ENCODE results near the gene ZNF296.

DNA sequence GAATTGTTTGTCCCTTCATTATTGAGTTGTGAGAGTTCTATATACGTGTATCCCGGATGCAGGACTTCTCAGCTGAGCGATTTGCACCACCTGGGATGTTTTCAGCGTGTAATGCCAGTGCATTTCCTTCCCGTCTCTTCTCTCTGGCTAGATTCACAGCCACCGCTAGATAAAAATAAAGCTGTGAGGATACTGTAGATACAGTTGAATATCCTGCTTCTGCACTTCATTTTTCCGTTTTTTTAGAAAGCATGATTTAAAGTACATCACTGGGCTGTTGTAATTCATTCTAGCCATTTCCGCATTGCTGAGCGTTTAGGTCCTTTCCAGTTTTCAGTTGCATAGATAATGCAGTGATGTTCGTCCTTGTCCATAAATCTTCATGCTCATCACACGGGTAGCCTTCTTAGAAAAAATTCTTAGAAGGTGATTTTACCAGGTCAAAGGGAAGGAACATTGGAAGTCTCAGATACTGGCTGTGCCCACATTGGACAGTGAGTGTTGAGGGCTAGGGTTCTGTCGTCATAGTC is 31.4 kb upstream of the ZNF296 start:
- TF ChIP-seq CTCF (IDR thresholded peaks at IDR 0.05): no peak
- no peak for TF ChIP-seq POLR2A (IDR thresholded peaks at IDR 0.05)
